GM21529 (cell line): ENCODE data around the gene HYPK.
A peak's percentile ranks its signal among the peaks of the same experiment; 100 is the strongest.

Experiments used
- ATAC-seq: cut with Tn5 transposase; IDR thresholded peaks from one replicate; pipeline ENCODE4 v1.9.1; 2021; ENCODE audit not compliant: unreplicated experiment

The HYPK gene

GRCh38 chr15:43800286-43801141 lies at the start of gene HYPK:
HYPK (plus strand) TSS chr15:43800599; CDS start chr15:43800623, 24 bp downstream.
- peak; percentile 80 for ATAC-seq

- ATAC-seq: no peak
Observed at GRCh38 chr15:43751885-43752284, 48.5 kb upstream of the HYPK start.

- ATAC-seq: no peak
Observed at GRCh38 chr15:43762824-43763223, 37.6 kb upstream of the HYPK start.

GRCh38 chr15:43763819-43764446 lies 36.5 kb upstream of the HYPK start:
- no peak for ATAC-seq

- no peak for ATAC-seq
Observed at GRCh38 chr15:43769584-43770228, 30.7 kb upstream of the HYPK start.

GRCh38 chr15:43771816-43772215 lies 28.6 kb upstream of the HYPK start:
- no peak for ATAC-seq

GRCh38 chr15:43772624-43773023 lies 27.8 kb upstream of the HYPK start:
- no peak for ATAC-seq

- no peak for ATAC-seq
Observed at GRCh38 chr15:43774062-43774461, 26.3 kb upstream of the HYPK start.

- no peak for ATAC-seq
Observed at GRCh38 chr15:43775411-43775965, 24.9 kb upstream of the HYPK start.

- ATAC-seq: peak; percentile 68
Observed at GRCh38 chr15:43776101-43776717, 24.2 kb upstream of the HYPK start.

GRCh38 chr15:43776718-43777266 lies 23.6 kb upstream of the HYPK start, which contains the start of gene ELL3:
ELL3 (minus strand) TSS chr15:43776966; CDS start chr15:43776901, 65 bp downstream.
- ATAC-seq: peak; percentile 32

GRCh38 chr15:43777267-43777914 lies 23.0 kb upstream of the HYPK start:
- peak; percentile 54 for ATAC-seq

- no peak for ATAC-seq
Observed at GRCh38 chr15:43779016-43779415, 21.4 kb upstream of the HYPK start.

GRCh38 chr15:43789409-43789808 lies 11.0 kb upstream of the HYPK start:
- ATAC-seq: no peak

GRCh38 chr15:43791993-43792760 lies 8.2 kb upstream of the HYPK start, which contains the start of gene SERF2:
SERF2 (plus strand) TSS chr15:43792320; CDS start chr15:43792377, 57 bp downstream.
- peak; percentile 84 for ATAC-seq

GRCh38 chr15:43792761-43793476 lies 7.5 kb upstream of the HYPK start:
- ATAC-seq: no peak

GRCh38 chr15:43793647-43794046 lies 6.8 kb upstream of the HYPK start:
- no peak for ATAC-seq

GRCh38 chr15:43794269-43795037 lies 5.9 kb upstream of the HYPK start:
- ATAC-seq: no peak
